ENCODE data around the gene CCDC38.

DNA sequence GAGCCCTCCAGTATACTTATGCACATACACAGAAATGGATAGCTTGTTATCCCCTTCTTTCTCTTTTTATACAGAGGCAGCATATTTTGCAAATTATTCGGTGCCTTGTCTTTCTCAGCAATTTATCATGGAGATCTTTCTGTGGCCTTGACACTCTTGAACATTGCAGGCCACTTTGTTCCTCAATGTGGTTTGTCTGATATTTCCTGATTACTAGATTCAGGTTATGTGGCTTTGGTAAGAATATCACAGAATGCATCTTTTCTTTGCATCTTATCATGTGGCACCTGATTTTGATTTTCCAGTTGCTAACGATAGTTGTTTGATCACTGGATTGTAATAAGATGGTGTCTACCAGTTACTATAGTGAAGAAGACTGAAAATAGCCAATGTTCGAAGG is 90.8 kb downstream of the CCDC38 start:
- TF ChIP-seq, protein P1, sequence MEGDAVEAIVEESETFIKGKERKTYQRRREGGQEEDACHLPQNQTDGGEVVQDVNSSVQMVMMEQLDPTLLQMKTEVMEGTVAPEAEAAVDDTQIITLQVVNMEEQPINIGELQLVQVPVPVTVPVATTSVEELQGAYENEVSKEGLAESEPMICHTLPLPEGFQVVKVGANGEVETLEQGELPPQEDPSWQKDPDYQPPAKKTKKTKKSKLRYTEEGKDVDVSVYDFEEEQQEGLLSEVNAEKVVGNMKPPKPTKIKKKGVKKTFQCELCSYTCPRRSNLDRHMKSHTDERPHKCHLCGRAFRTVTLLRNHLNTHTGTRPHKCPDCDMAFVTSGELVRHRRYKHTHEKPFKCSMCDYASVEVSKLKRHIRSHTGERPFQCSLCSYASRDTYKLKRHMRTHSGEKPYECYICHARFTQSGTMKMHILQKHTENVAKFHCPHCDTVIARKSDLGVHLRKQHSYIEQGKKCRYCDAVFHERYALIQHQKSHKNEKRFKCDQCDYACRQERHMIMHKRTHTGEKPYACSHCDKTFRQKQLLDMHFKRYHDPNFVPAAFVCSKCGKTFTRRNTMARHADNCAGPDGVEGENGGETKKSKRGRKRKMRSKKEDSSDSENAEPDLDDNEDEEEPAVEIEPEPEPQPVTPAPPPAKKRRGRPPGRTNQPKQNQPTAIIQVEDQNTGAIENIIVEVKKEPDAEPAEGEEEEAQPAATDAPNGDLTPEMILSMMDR (IDR thresholded peaks at IDR 0.05; ENCODE audit: low read depth, low read length, missing input control), result no peak
- no peak for TF ChIP-seq SP1 (IDR thresholded peaks at IDR 0.05)
